ENCODE measurements around the gene FGFRL1. TPM values are rescaled to one million over a fixed set of nuclear protein-coding genes. Genes with fewer than 3 reads are reported as not detected.
"Not testable (repeated sequence)": the region's sequence is repeated elsewhere in the genome, so short reads cannot be mapped to it uniquely, and the experiment has no call there.

The FGFRL1 gene
- total RNA-seq, 5 donors from 2014 or later (not counting 1 experiment from before 2014, with no cell fraction given): 14.9 to 25.2 (median 23.7) TPM

DNA sequence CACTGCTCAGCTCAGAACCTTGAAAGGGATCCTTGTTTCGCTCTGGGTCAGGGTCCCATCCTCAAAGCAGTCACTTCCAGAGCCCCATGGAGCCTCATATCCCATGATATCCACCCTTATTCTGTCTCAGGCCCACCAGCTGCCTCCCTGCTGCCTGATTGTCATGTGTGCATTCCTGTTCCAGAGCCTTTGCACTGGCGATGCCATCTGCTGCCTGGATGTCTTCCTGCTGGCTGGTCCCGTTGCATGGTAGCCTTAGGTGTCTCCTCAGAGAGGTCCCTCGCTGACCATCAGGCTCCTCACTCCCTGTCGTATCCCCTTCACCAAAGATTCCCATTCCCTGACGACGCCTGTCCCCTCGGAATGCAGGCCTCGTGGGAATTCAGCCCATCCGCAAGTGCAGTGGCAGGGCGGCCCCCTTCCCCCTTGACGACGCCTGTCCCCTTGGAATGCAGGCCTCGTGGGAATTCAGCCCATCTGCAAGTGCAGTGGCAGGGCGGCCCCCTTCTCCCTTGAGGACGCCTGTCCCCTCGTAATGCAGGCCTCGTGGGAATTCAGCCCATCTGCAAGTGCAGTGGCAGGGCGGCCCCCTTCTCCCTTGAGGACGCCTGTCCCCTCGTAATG is 12.1 kb upstream of the FGFRL1 start:
- H3K27me3 ChIP-seq (replicated peaks in 1 of 2; ENCODE audit: control insufficient read depth in 2 of 2, extremely low read depth in 1 of 2, insufficient read depth in 2 of 2, low read length in 1 of 2): peaks cover 2 to 76% of the 10 kb centered on the region in 2 experiments
- POLR2A ChIA-PET; H3K27ac ChIP-seq (ENCODE audit: low read length); H3K9me3 Mint-ChIP-seq; H3K36me3 Mint-ChIP-seq; DNase-seq; H3K9me3 ChIP-seq; ATAC-seq (replicated peaks in 1 of 4); H3K4me3 ChIP-seq (ENCODE audit: control insufficient read depth in 1 of 2, extremely low read depth in 1 of 2, low read length in 1 of 2); H3K36me3 ChIP-seq (ENCODE audit: control insufficient read depth in 2 of 2, extremely low read depth in 1 of 2, insufficient read depth in 1 of 2, low read length in 1 of 2): not testable (repeated sequence)
- H3K4me1 ChIP-seq (ENCODE audit: control insufficient read depth in 1 of 2, extremely low read depth in 1 of 2, insufficient read depth in 2 of 2, low read length in 2 of 2): peaks cover 0 to 27% of the 10 kb centered on the region in 2 experiments
- peak overlapping the region in 1 of 2 donors; percentile 65 for H3K27ac Mint-ChIP-seq
- WGBS (ENCODE audit: insufficient coverage): 53% methylated on average over 6 of the region's 21 CpGs
- H3K27me3 Mint-ChIP-seq: peaks cover 16 to 43% of the 10 kb centered on the region in 2 donors
- H3K4me3 Mint-ChIP-seq: peak overlapping the region in 1 of 3 donors; percentile 46
- H3K4me1 Mint-ChIP-seq: peaks cover 9 to 17% (median 10%) of the 10 kb centered on the region in 3 donors
- CTCF ChIA-PET: interaction anchor here in 1 of 2 donors (0.7 kb wide), 1 partner anchor 86 kb away, joined by 3 read pairs; no protein-coding TSS in a partner anchor

DNA sequence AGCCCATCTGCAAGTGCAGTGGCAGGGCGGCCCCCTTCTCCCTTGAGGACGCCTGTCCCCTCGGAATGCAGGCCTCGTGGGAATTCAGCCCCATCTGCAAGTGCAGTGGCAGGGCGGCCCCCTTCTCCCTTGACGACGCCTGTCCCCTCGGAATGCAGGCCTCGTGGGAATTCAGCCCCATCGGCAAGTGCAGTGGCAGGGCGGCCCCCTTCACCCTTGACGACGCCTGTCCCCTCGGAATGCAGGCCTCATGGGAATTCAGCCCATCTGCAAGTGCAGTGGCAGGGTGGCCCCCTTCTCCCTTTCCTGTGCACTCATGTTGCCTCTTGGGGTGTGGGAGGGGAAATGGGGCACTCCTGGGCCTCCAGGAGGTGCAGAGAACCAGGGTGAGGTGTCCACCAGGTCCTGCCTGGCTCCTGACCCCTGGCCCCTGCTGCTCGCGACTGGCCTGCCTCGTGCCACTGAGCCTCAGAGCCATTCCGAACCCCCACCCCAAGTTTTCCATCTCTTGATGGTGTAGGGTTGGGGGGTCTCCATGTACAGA is 11.5 kb upstream of the FGFRL1 start:
- Histone ChIP-seq H3K27ac (ENCODE audit: low read length) (no peak overlapping the region), H3K36me3 (ENCODE audit: control insufficient read depth in 2 of 2, extremely low read depth in 1 of 2, insufficient read depth in 1 of 2, low read length in 1 of 2) (no peaks in the 10 kb centered on the region), H3K4me1 (ENCODE audit: control insufficient read depth in 1 of 2, extremely low read depth in 1 of 2, insufficient read depth in 2 of 2, low read length in 2 of 2) (peaks cover 0 to 27% of the 10 kb centered on the region in 2 experiments), H3K4me3 (ENCODE audit: control insufficient read depth in 1 of 2, extremely low read depth in 1 of 2, low read length in 1 of 2) (no peak overlapping the region), H3K9me3 (no peaks in the 10 kb centered on the region), H3K27me3 (replicated peaks in 1 of 2; ENCODE audit: control insufficient read depth in 2 of 2, extremely low read depth in 1 of 2, insufficient read depth in 2 of 2, low read length in 1 of 2) (peaks cover 2 to 82% of the 10 kb centered on the region in 2 experiments)
- peaks cover 9 to 17% (median 10%) of the 10 kb centered on the region in 3 donors for H3K4me1 Mint-ChIP-seq
- H3K9me3 Mint-ChIP-seq: no peaks in the 10 kb centered on the region
- ChIA-PET CTCF (no interaction called here), POLR2A (no interaction called here)
- no peaks in the 10 kb centered on the region for H3K36me3 Mint-ChIP-seq
- no peak overlapping the region for H3K4me3 Mint-ChIP-seq
- H3K27ac Mint-ChIP-seq: no peak overlapping the region
- ATAC-seq (replicated peaks in 1 of 4) (no peak), DNase-seq (no peak)
- WGBS (ENCODE audit: insufficient coverage): 74% methylated on average over 12 of the region's 18 CpGs
- H3K27me3 Mint-ChIP-seq: peaks cover 21 to 49% of the 10 kb centered on the region in 2 donors

GRCh38 chr4:1000686-1001260 is 10.7 kb upstream of the FGFRL1 start:
- H3K27me3 Mint-ChIP-seq: peaks cover 25 to 54% of the 10 kb centered on the region in 2 donors
- H3K27ac Mint-ChIP-seq: no peak overlapping the region
- Histone ChIP-seq H3K4me1 (ENCODE audit: control insufficient read depth in 1 of 2, extremely low read depth in 1 of 2, insufficient read depth in 2 of 2, low read length in 2 of 2) (peaks cover 0 to 27% of the 10 kb centered on the region in 2 experiments), H3K36me3 (ENCODE audit: control insufficient read depth in 2 of 2, extremely low read depth in 1 of 2, insufficient read depth in 1 of 2, low read length in 1 of 2) (no peaks in the 10 kb centered on the region), H3K27me3 (replicated peaks in 1 of 2; ENCODE audit: control insufficient read depth in 2 of 2, extremely low read depth in 1 of 2, insufficient read depth in 2 of 2, low read length in 1 of 2) (peaks cover 2 to 87% of the 10 kb centered on the region in 2 experiments), H3K9me3 (no peaks in the 10 kb centered on the region), H3K27ac (ENCODE audit: low read length) (no peak overlapping the region), H3K4me3 (ENCODE audit: control insufficient read depth in 1 of 2, extremely low read depth in 1 of 2, low read length in 1 of 2) (no peak overlapping the region)
- 93% methylated on average over 8 of the region's 15 CpGs for WGBS (ENCODE audit: insufficient coverage)
- H3K36me3 Mint-ChIP-seq: no peaks in the 10 kb centered on the region
- H3K4me3 Mint-ChIP-seq: no peak overlapping the region
- no peak for ATAC-seq (replicated peaks in 1 of 4)
- no peak for DNase-seq
- H3K4me1 Mint-ChIP-seq: peaks cover 9 to 17% (median 10%) of the 10 kb centered on the region in 3 donors
- no peaks in the 10 kb centered on the region for H3K9me3 Mint-ChIP-seq
- ChIA-PET POLR2A (no interaction called here), CTCF (no interaction called here)

DNA sequence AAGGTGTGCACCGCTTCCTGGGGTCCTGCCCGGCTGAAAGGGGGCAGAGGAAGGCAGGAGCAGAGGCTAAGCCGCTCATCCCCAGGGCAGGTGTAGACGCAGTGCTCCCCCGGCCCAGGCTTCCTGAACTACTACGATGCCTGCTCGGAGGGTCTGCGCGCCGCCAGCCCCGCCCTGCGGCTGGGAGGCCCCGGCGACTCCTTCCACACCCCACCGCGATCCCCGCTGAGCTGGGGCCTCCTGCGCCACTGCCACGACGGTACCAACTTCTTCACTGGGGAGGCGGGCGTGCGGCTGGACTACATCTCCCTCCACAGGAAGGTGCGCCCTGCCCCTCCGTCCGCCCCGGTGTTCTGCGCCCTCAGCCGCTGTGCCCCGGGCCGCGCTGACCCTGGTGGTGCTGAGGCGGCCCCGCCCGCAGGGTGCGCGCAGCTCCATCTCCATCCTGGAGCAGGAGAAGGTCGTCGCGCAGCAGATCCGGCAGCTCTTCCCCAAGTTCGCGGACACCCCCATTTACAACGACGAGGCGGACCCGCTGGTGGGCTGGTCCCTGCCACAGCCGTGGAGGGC is 9.8 kb upstream of the FGFRL1 start:
- no peak overlapping the region for H3K27ac ChIP-seq (ENCODE audit: low read length)
- H3K36me3 ChIP-seq (ENCODE audit: control insufficient read depth in 2 of 2, extremely low read depth in 1 of 2, insufficient read depth in 1 of 2, low read length in 1 of 2): no peaks in the 10 kb centered on the region
- no peak overlapping the region for H3K4me3 ChIP-seq (ENCODE audit: control insufficient read depth in 1 of 2, extremely low read depth in 1 of 2, low read length in 1 of 2)
- ChIA-PET CTCF (no interaction called here), POLR2A (no interaction called here)
- Mint-ChIP-seq H3K27ac (no peak overlapping the region), H3K4me3 (no peak overlapping the region), H3K27me3 (peaks cover 29 to 62% of the 10 kb centered on the region in 2 donors), H3K4me1 (peaks cover 9 to 17% (median 10%) of the 10 kb centered on the region in 3 donors), H3K9me3 (no peaks in the 10 kb centered on the region), H3K36me3 (no peaks in the 10 kb centered on the region)
- WGBS (ENCODE audit: insufficient coverage): 36% methylated on average over 30 of the region's 48 CpGs
- DNase-seq (no peak), ATAC-seq (replicated peaks in 1 of 4) (no peak)
- no peaks in the 10 kb centered on the region for H3K9me3 ChIP-seq
- H3K4me1 ChIP-seq (ENCODE audit: control insufficient read depth in 1 of 2, extremely low read depth in 1 of 2, insufficient read depth in 2 of 2, low read length in 2 of 2): peaks cover 0 to 27% of the 10 kb centered on the region in 2 experiments
- H3K27me3 ChIP-seq (replicated peaks in 1 of 2; ENCODE audit: control insufficient read depth in 2 of 2, extremely low read depth in 1 of 2, insufficient read depth in 2 of 2, low read length in 1 of 2): peaks cover 4 to 84% of the 10 kb centered on the region in 2 experiments

- ATAC-seq (replicated peaks in 1 of 4) (peak in 2 of 4 experiments; percentile 12 to 23), DNase-seq (no peak)
- H3K27me3 Mint-ChIP-seq: peaks cover 35 to 64% of the 10 kb centered on the region in 2 donors
- H3K4me1 Mint-ChIP-seq: peaks cover 8 to 15% (median 10%) of the 10 kb centered on the region in 3 donors
- H3K36me3 ChIP-seq (ENCODE audit: control insufficient read depth in 2 of 2, extremely low read depth in 1 of 2, insufficient read depth in 1 of 2, low read length in 1 of 2): no peaks in the 10 kb centered on the region
- no peaks in the 10 kb centered on the region for H3K9me3 ChIP-seq
- H3K27ac Mint-ChIP-seq: no peak overlapping the region
- POLR2A ChIA-PET: no interaction called here
- H3K36me3 Mint-ChIP-seq: no peaks in the 10 kb centered on the region
- CTCF ChIA-PET: no interaction called here
- 7% methylated on average over 42 of the region's 54 CpGs for WGBS (ENCODE audit: insufficient coverage)
- H3K9me3 Mint-ChIP-seq: no peaks in the 10 kb centered on the region
- peaks cover 0 to 23% of the 10 kb centered on the region in 2 experiments for H3K4me1 ChIP-seq (ENCODE audit: control insufficient read depth in 1 of 2, extremely low read depth in 1 of 2, insufficient read depth in 2 of 2, low read length in 2 of 2)
- no peak overlapping the region for H3K4me3 Mint-ChIP-seq
- no peak overlapping the region for H3K27ac ChIP-seq (ENCODE audit: low read length)
- peaks cover 4 to 83% of the 10 kb centered on the region in 2 experiments for H3K27me3 ChIP-seq (replicated peaks in 1 of 2; ENCODE audit: control insufficient read depth in 2 of 2, extremely low read depth in 1 of 2, insufficient read depth in 2 of 2, low read length in 1 of 2)
- H3K4me3 ChIP-seq (ENCODE audit: control insufficient read depth in 1 of 2, extremely low read depth in 1 of 2, low read length in 1 of 2): no peak overlapping the region
Measured at GRCh38 chr4:1002131-1002630, 9.2 kb upstream of the FGFRL1 start.

DNA sequence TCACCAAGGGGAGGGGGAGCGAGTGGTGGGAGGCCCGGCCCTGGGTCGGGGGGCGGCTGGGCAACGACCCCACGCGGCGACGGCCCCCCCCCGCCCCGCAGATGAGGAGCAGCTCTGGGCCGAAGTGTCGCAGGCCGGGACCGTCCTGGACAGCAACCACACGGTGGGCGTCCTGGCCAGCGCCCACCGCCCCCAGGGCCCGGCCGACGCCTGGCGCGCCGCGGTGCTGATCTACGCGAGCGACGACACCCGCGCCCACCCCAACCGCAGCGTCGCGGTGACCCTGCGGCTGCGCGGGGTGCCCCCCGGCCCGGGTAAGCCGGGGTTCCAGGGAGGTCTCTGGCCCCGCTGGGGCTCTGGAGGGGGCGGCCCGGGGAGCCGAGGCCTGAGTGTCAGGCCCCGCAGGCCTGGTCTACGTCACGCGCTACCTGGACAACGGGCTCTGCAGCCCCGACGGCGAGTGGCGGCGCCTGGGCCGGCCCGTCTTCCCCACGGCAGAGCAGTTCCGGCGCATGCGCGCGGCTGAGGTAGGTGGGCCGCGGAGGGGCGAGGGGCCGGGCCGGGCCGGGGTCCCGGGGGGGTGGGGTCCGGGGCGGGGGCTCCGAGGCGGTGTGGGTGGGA is 8.7 kb upstream of the FGFRL1 start:
- Mint-ChIP-seq H3K27ac (no peak overlapping the region), H3K36me3 (no peaks in the 10 kb centered on the region), H3K27me3 (peaks cover 38 to 67% of the 10 kb centered on the region in 2 donors), H3K4me3 (no peak overlapping the region), H3K4me1 (peaks cover 7 to 15% (median 10%) of the 10 kb centered on the region in 3 donors), H3K9me3 (no peaks in the 10 kb centered on the region)
- H3K4me1 ChIP-seq (ENCODE audit: control insufficient read depth in 1 of 2, extremely low read depth in 1 of 2, insufficient read depth in 2 of 2, low read length in 2 of 2): peaks cover 0 to 20% of the 10 kb centered on the region in 2 experiments
- DNase-seq (no peak), ATAC-seq (replicated peaks in 1 of 4) (peak in 1 of 4 experiments; percentile 8)
- no peaks in the 10 kb centered on the region for H3K36me3 ChIP-seq (ENCODE audit: control insufficient read depth in 2 of 2, extremely low read depth in 1 of 2, insufficient read depth in 1 of 2, low read length in 1 of 2)
- no peak overlapping the region for H3K27ac ChIP-seq (ENCODE audit: low read length)
- H3K9me3 ChIP-seq: no peaks in the 10 kb centered on the region
- H3K4me3 ChIP-seq (ENCODE audit: control insufficient read depth in 1 of 2, extremely low read depth in 1 of 2, low read length in 1 of 2): no peak overlapping the region
- ChIA-PET CTCF (no interaction called here), POLR2A (no interaction called here)
- peaks cover 4 to 83% of the 10 kb centered on the region in 2 experiments for H3K27me3 ChIP-seq (replicated peaks in 1 of 2; ENCODE audit: control insufficient read depth in 2 of 2, extremely low read depth in 1 of 2, insufficient read depth in 2 of 2, low read length in 1 of 2)
- 6% methylated on average over 51 of the region's 75 CpGs for WGBS (ENCODE audit: insufficient coverage)
